OCI-LY7 (cell line): Measurements from ENCODE around the gene PARN.

ENCODE experiments used
- CTCF ChIP-seq: fragments of 200-600 bp; sonication (generic); conservative IDR thresholded peaks from 2 replicates; pipeline ENCODE4 v1.5.1; 2014; ENCODE audit warnings: mild to moderate bottlenecking, antibody characterized with exemption, low read length, moderate library complexity, mixed read lengths
- EZH2phosphoT487 ChIP-seq: fragments of 200-600 bp; sonication (generic); IDR thresholded peaks from 2 replicates; pipeline ENCODE4 v1.6.1; 2018; ENCODE audit warnings: low read depth, borderline replicate concordance, mild to moderate bottlenecking, mixed run types, antibody characterized with exemption, low read length, moderate library complexity, mixed read lengths

- TF ChIP-seq CTCF (no peak), EZH2phosphoT487 (no peak)
Observed at GRCh38 chr16:14458576-14458975, 171.5 kb downstream of the PARN start.
